GM23248 (cell line): Measurements from ENCODE around the gene STK32B.

Source experiments
- EZH2 ChIP-seq: fragments of 200-600 bp; sonication (generic); IDR thresholded peaks from 2 replicates; pipeline ENCODE4 v1.6.1; 2018; ENCODE audit warnings: antibody characterized with exemption, mild to moderate bottlenecking; ENCODE audit not compliant: insufficient read depth, poor library complexity, severe bottlenecking
- EZH2phosphoT487 ChIP-seq: fragments of 200-600 bp; sonication (generic); IDR thresholded peaks from 2 replicates; pipeline ENCODE4 v1.6.1; 2018; ENCODE audit warnings: antibody characterized with exemption, moderate library complexity, mild to moderate bottlenecking, low read depth; ENCODE audit not compliant: insufficient read depth

DNA sequence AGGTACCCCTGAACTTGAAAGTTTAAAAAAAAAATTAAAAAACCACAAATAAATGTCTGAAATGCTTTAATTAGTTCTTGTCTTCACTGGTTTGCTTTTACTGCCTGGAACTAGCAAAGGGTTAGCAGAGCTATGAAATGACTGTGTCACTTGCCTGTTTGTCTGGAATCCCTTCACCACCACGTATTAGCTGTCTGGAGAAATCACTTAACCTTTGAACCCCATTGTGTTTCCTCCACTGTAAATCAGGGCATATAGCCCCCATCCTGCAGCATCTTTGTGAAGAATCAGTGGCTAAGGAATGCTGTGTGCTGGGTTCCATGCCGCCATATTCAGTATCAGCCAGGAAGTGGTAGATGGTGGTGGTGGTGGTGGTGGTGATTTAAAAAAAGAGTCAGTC is 38.3 kb upstream of the STK32B start:
- TF ChIP-seq EZH2 (no peak), EZH2phosphoT487 (no peak)
